Measurements from ENCODE around the gene TMEM89.

DNA sequence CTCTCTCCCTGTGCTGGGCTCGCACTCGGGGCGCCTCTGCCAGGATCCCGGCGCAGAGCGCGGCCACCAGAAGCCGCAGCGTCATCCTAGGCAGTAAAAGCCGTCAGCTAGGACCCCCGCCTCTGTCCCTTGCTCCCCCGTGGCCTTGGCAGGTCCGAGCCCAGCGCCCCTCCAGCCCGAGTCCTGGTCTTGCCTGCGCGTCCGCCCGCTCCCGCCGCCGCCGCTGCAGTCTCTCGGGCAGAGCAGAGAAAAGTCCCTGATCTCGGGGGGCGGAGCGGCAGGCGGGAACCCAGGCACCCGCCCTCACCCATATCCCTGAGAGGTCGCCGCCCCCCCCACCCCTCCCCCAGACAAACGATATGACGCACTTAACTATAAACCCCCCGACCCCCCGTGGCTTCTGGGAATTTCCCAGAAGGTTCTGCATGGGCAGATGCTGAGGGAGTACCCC, 26.5 kb downstream of the TMEM89 start, which contains the start of gene COL7A1:
- no peak for TF ChIP-seq FOXM1 (IDR thresholded peaks at IDR 0.05; ENCODE audit: borderline replicate concordance)
- TF ChIP-seq FOXA1 (IDR thresholded peaks at IDR 0.05) = no peak
- TF ChIP-seq, protein P1, sequence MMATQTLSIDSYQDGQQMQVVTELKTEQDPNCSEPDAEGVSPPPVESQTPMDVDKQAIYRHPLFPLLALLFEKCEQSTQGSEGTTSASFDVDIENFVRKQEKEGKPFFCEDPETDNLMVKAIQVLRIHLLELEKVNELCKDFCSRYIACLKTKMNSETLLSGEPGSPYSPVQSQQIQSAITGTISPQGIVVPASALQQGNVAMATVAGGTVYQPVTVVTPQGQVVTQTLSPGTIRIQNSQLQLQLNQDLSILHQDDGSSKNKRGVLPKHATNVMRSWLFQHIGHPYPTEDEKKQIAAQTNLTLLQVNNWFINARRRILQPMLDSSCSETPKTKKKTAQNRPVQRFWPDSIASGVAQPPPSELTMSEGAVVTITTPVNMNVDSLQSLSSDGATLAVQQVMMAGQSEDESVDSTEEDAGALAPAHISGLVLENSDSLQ (IDR thresholded peaks at IDR 0.05) = no peak

All from HEK293T (cell line).